Fibroblast of lung (primary cell): ENCODE data around the gene MYLK3.

Experiments used
- EZH2 ChIP-seq: IDR thresholded peaks from 2 replicates; pipeline ENCODE4 v1.5.1; 2012; ENCODE audit warnings: low read length, control low read depth, mild to moderate bottlenecking; ENCODE audit errors: missing control alignments
- TF ChIP-seq, protein P1 (sequence below), 2 donors: IDR thresholded peaks in 1 of 2; conservative IDR thresholded peaks in 1 of 2; 1 replicate in 1 of 2; 2 replicates in 1 of 2; pipeline ENCODE4 v1.5.1; 2011 to 2012; ENCODE audit warnings: low read length in 2 of 2, control low read depth in 1 of 2, inconsistent platforms in 1 of 2, low read depth in 1 of 2, mild to moderate bottlenecking in 1 of 2

DNA sequence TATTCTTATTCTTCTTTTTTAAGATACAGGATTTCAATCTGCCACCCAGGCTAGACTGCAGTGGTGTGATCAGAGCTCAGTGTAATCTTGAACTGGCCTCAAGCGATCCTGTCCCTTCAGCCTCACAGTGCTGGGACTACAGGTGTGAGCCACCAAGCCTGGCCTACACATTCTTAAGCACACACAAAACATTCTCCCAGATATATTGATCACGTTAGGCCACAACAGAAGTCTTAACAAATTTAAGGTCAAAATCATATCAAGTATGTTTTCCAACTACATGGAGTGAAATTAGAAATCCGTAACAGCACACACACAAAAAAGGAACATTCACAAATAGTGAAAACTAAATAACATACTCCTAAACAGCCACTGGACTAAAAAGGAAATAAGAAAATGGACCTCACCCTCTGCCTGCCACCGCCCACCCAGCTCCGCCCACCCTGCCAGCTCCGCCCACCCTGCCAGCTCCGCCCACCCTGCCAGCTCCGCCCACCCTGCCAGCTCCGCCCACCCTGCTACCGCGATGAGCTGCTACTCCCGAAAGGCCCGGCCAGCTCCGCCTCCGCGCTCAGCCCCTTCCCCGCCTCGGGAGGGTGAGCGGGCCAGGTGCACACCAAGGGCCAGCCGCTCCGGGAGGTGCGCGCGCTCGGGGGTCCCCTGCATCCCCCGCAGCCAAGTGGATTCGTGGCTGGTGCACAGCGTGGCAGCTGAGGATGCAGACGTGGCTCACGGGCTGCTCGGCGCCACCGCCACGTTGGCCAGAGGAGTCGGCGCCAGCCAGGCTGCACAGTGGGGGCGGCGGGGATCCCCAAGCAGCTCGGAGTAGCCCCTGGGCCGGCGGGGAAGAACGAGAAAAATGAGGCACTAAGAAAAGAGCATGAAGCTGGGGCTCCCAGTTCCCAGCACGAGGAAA, 41.6 kb upstream of the MYLK3 start:
- TF ChIP-seq, protein P1, sequence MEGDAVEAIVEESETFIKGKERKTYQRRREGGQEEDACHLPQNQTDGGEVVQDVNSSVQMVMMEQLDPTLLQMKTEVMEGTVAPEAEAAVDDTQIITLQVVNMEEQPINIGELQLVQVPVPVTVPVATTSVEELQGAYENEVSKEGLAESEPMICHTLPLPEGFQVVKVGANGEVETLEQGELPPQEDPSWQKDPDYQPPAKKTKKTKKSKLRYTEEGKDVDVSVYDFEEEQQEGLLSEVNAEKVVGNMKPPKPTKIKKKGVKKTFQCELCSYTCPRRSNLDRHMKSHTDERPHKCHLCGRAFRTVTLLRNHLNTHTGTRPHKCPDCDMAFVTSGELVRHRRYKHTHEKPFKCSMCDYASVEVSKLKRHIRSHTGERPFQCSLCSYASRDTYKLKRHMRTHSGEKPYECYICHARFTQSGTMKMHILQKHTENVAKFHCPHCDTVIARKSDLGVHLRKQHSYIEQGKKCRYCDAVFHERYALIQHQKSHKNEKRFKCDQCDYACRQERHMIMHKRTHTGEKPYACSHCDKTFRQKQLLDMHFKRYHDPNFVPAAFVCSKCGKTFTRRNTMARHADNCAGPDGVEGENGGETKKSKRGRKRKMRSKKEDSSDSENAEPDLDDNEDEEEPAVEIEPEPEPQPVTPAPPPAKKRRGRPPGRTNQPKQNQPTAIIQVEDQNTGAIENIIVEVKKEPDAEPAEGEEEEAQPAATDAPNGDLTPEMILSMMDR (conservative IDR thresholded peaks at IDR 0.05 in 1 of 2, IDR thresholded peaks at IDR 0.05 in 1 of 2; ENCODE audit: low read depth in 1 of 2, low read length in 2 of 2): no peak
- TF ChIP-seq EZH2: no peak
